ENCODE results near the gene TRIOBP.

- TF ChIP-seq CTCF (conservative IDR thresholded peaks at IDR 0.05) (no peak), EZH2 (IDR thresholded peaks at IDR 0.05; ENCODE audit: low read depth) (no peak)
Observed at GRCh38 chr22:37824674-37825641, 128.1 kb downstream of the TRIOBP start.

All from PC-9 (cell line).